DOHH2 (cell line): Measurements from ENCODE around the gene MBP.

Source experiments
- H3F3A ChIP-seq: fragments of 200-600 bp; sonication (generic), shearing (Covaris generic); 2 replicates; pipeline ENCODE4 v1.6.0; 2016; ENCODE audit warnings: antibody characterized with exemption, mild to moderate bottlenecking; ENCODE audit not compliant: control insufficient read depth, insufficient read depth
- H3K27ac ChIP-seq: fragments of 200-600 bp; sonication (generic); 2 replicates; pipeline ENCODE4 v1.5.1; 2014; ENCODE audit warnings: low read depth, mild to moderate bottlenecking, low read length, moderate library complexity
- H3K27me3 ChIP-seq: fragments of 200-600 bp; sonication (generic); 2 replicates; pipeline ENCODE4 v1.6.1; 2014; ENCODE audit warnings: mild to moderate bottlenecking, low read length, mixed read lengths; ENCODE audit not compliant: control insufficient read depth
- H3K36me3 ChIP-seq: fragments of 200-600 bp; sonication (generic); 2 replicates; pipeline ENCODE4 v1.6.1; 2014; ENCODE audit warnings: mild to moderate bottlenecking, low read length, moderate library complexity, mixed read lengths; ENCODE audit not compliant: control insufficient read depth
- H3K4me1 ChIP-seq: fragments of 200-600 bp; sonication (generic); 2 replicates; pipeline ENCODE4 v1.6.1; 2014; ENCODE audit warnings: mild to moderate bottlenecking, low read length, mixed read lengths; ENCODE audit not compliant: control insufficient read depth
- H3K4me2 ChIP-seq: fragments of 200-600 bp; sonication (generic); 2 replicates; pipeline ENCODE4 v1.6.0; 2014; ENCODE audit warnings: mild to moderate bottlenecking, low read length, moderate library complexity
- H3K4me3 ChIP-seq: fragments of 200-600 bp; sonication (generic); 2 replicates; pipeline ENCODE4 v1.5.1; 2014; ENCODE audit warnings: mild to moderate bottlenecking, low read length, mixed read lengths
- H3K79me2 ChIP-seq: fragments of 200-600 bp; sonication (generic); 2 replicates; pipeline ENCODE4 v1.6.1; 2014; ENCODE audit warnings: mild to moderate bottlenecking, low read length, mixed read lengths; ENCODE audit not compliant: control insufficient read depth
- H3K9me2 ChIP-seq: fragments of 200-600 bp; sonication (generic); replicated peaks from 2 replicates; pipeline ENCODE4 v1.6.1; 2014; ENCODE audit warnings: mild to moderate bottlenecking, low read length, mixed read lengths; ENCODE audit not compliant: control insufficient read depth
- H3K9me3 ChIP-seq: fragments of 200-600 bp; sonication (generic); 2 replicates; pipeline ENCODE4 v1.6.1; 2014; ENCODE audit warnings: antibody characterized with exemption, low read length, mixed read lengths; ENCODE audit not compliant: control insufficient read depth, insufficient read depth
- H4K20me1 ChIP-seq: fragments of 200-600 bp; sonication (generic); 2 replicates; pipeline ENCODE4 v1.6.0; 2014; ENCODE audit warnings: low read depth, mild to moderate bottlenecking, antibody characterized with exemption, low read length, moderate library complexity; ENCODE audit not compliant: control insufficient read depth, insufficient read depth
- CTCF ChIP-seq: fragments of 200-600 bp; sonication (generic); IDR thresholded peaks from one replicate; pipeline ENCODE4 v1.5.1; 2014; ENCODE audit warnings: antibody characterized with exemption, mild to moderate bottlenecking, low read depth, low read length; ENCODE audit not compliant: poor library complexity, severe bottlenecking
- EZH2phosphoT487 ChIP-seq: fragments of 200-600 bp; sonication (generic); IDR thresholded peaks from 2 replicates; pipeline ENCODE4 v1.6.1; 2017; ENCODE audit warnings: borderline replicate concordance, mild to moderate bottlenecking, antibody characterized with exemption, low read length, moderate library complexity, mixed read lengths

The MBP gene

GRCh38 chr18:77049938-77050337 lies 82.6 kb downstream of the MBP start:
- no peaks in the 10 kb centered on the region for H3K27me3 ChIP-seq
- H3K36me3 ChIP-seq, result peaks cover 16% of the 10 kb centered on the region
- no peak overlapping the region for H3K4me3 ChIP-seq
- peaks cover 72% of the 10 kb centered on the region for H3K4me1 ChIP-seq
- H3K9me2 ChIP-seq, result no peaks in the 10 kb centered on the region
- H3F3A ChIP-seq, result peaks cover 8% of the 10 kb centered on the region; the same call in 1 of the 2 replicates
- H3K9me3 ChIP-seq, result no peaks in the 10 kb centered on the region
- TF ChIP-seq EZH2phosphoT487, result no peak
- no peaks in the 10 kb centered on the region for H4K20me1 ChIP-seq
- peaks cover 6% of the 10 kb centered on the region for H3K79me2 ChIP-seq
- no peak overlapping the region for H3K27ac ChIP-seq
- H3K4me2 ChIP-seq, result no peak overlapping the region

- H3K4me3 ChIP-seq, result no peak overlapping the region; the same call in 1 of the 2 replicates
- H3K27me3 ChIP-seq, result no peaks in the 10 kb centered on the region
- no peak overlapping the region for H3K27ac ChIP-seq
- TF ChIP-seq EZH2phosphoT487, result no peak
- TF ChIP-seq CTCF, result no peak
- H3K36me3 ChIP-seq, result peaks cover 11% of the 10 kb centered on the region
- H3K9me3 ChIP-seq, result no peaks in the 10 kb centered on the region
- peaks cover 5% of the 10 kb centered on the region; the same call in 1 of the 2 replicates for H3F3A ChIP-seq
- no peak overlapping the region; the same call in 1 of the 2 replicates for H3K4me2 ChIP-seq
- peaks cover 62% of the 10 kb centered on the region for H3K4me1 ChIP-seq
- H3K9me2 ChIP-seq, result no peaks in the 10 kb centered on the region
- no peaks in the 10 kb centered on the region for H4K20me1 ChIP-seq
- peaks cover 5% of the 10 kb centered on the region; the same call in 1 of the 2 replicates for H3K79me2 ChIP-seq
These were observed 84.7 kb downstream of the MBP start for GRCh38 chr18:77047803-77048419.

- peaks cover 1% of the 10 kb centered on the region; the same call in 1 of the 2 replicates for H3K9me3 ChIP-seq
- H3K4me1 ChIP-seq, result peaks cover 53% of the 10 kb centered on the region
- H3K4me2 ChIP-seq, result no peak overlapping the region
- no peaks in the 10 kb centered on the region for H4K20me1 ChIP-seq
- H3K27me3 ChIP-seq, result no peaks in the 10 kb centered on the region
- H3K9me2 ChIP-seq, result no peaks in the 10 kb centered on the region
- peaks cover 5% of the 10 kb centered on the region; the same call in 1 of the 2 replicates for H3K79me2 ChIP-seq
- H3K27ac ChIP-seq, result no peak overlapping the region
- TF ChIP-seq EZH2phosphoT487, result no peak
- TF ChIP-seq CTCF, result no peak
- H3K36me3 ChIP-seq, result peaks cover 11% of the 10 kb centered on the region
- no peak overlapping the region for H3K4me3 ChIP-seq
- H3F3A ChIP-seq, result peaks cover 5% of the 10 kb centered on the region; the same call in 1 of the 2 replicates
These were observed 85.6 kb downstream of the MBP start for GRCh38 chr18:77046994-77047393.

- peak overlapping the region; percentile 61 for H3K4me2 ChIP-seq
- H3K27ac ChIP-seq, result peak overlapping the region; percentile 54
- peaks cover 3% of the 10 kb centered on the region; the same call in 1 of the 2 replicates for H3K9me3 ChIP-seq
- no peaks in the 10 kb centered on the region for H4K20me1 ChIP-seq
- peak overlapping the region; percentile 42 for H3K4me3 ChIP-seq
- no peaks in the 10 kb centered on the region for H3K9me2 ChIP-seq
- peaks cover 11% of the 10 kb centered on the region for H3K36me3 ChIP-seq
- no peaks in the 10 kb centered on the region for H3K27me3 ChIP-seq
- H3F3A ChIP-seq, result peaks cover 5% of the 10 kb centered on the region; the same call in 1 of the 2 replicates
- TF ChIP-seq CTCF (no peak), EZH2phosphoT487 (no peak)
- H3K4me1 ChIP-seq, result peaks cover 50% of the 10 kb centered on the region
- peaks cover 5% of the 10 kb centered on the region; the same call in 1 of the 2 replicates for H3K79me2 ChIP-seq
These were observed 86.2 kb downstream of the MBP start for GRCh38 chr18:77046409-77046808.
